Type B pancreatic cell (in vitro differentiated cells): Measurements from ENCODE around the gene CNIH3. TPM values are rescaled to one million over a fixed set of nuclear protein-coding genes. Genes with fewer than 3 reads are reported as not detected.

Experiments
- DNase-seq: peaks from one replicate; pipeline ENCODE4 v3.0.0; 2021; ENCODE audit warnings: mixed read lengths; ENCODE audit not compliant: unreplicated experiment; ENCODE audit errors: extremely low spot score
- H3K27ac Mint-ChIP-seq: 2 replicates; pipeline ENCODE4 v1.8.0; 2021; ENCODE audit warnings: mild to moderate bottlenecking, mixed read lengths
- H3K27me3 Mint-ChIP-seq: 2 replicates; pipeline ENCODE4 v1.8.0; 2021; ENCODE audit warnings: mixed read lengths
- H3K36me3 Mint-ChIP-seq: 2 replicates; pipeline ENCODE4 v1.8.0; 2021; ENCODE audit warnings: mixed read lengths
- H3K4me1 Mint-ChIP-seq: one replicate; pipeline ENCODE4 v1.8.0; 2021; ENCODE audit warnings: mixed read lengths; ENCODE audit not compliant: unreplicated experiment
- H3K4me3 Mint-ChIP-seq: 2 replicates; pipeline ENCODE4 v1.8.0; 2021; ENCODE audit warnings: mild to moderate bottlenecking, mixed read lengths
- H3K9me3 Mint-ChIP-seq: 2 replicates; pipeline ENCODE4 v1.8.0; 2021; ENCODE audit warnings: mixed read lengths
- total RNA-seq: library from RNA; stranded (reverse); gene quantifications from 2 replicates; pipeline ENCODE4 v1.2.1, GENCODE V29; 2021; ENCODE audit warnings: low replicate concordance
- TF ChIP-seq, protein P1 (sequence below): fragments of 200-600 bp; sonication (generic); conservative IDR thresholded peaks from 2 replicates; pipeline ENCODE4 v1.5.0; 2021; ENCODE audit warnings: antibody characterized with exemption, mild to moderate bottlenecking

CNIH3 gene
- total RNA-seq, 1 donor from 2014 or later: 4.5 TPM

- Mint-ChIP-seq H3K9me3 (no peaks in the 10 kb centered on the region), H3K4me3 (no peak overlapping the region), H3K27me3 (no peaks in the 10 kb centered on the region), H3K4me1 (peaks cover 9% of the 10 kb centered on the region), H3K36me3 (no peaks in the 10 kb centered on the region), H3K27ac (no peak overlapping the region)
- TF ChIP-seq, protein P1, sequence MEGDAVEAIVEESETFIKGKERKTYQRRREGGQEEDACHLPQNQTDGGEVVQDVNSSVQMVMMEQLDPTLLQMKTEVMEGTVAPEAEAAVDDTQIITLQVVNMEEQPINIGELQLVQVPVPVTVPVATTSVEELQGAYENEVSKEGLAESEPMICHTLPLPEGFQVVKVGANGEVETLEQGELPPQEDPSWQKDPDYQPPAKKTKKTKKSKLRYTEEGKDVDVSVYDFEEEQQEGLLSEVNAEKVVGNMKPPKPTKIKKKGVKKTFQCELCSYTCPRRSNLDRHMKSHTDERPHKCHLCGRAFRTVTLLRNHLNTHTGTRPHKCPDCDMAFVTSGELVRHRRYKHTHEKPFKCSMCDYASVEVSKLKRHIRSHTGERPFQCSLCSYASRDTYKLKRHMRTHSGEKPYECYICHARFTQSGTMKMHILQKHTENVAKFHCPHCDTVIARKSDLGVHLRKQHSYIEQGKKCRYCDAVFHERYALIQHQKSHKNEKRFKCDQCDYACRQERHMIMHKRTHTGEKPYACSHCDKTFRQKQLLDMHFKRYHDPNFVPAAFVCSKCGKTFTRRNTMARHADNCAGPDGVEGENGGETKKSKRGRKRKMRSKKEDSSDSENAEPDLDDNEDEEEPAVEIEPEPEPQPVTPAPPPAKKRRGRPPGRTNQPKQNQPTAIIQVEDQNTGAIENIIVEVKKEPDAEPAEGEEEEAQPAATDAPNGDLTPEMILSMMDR: no peak
- DNase-seq: no peak
These were observed 163.4 kb downstream of the CNIH3 start for GRCh38 chr1:224779536-224779935.

DNA sequence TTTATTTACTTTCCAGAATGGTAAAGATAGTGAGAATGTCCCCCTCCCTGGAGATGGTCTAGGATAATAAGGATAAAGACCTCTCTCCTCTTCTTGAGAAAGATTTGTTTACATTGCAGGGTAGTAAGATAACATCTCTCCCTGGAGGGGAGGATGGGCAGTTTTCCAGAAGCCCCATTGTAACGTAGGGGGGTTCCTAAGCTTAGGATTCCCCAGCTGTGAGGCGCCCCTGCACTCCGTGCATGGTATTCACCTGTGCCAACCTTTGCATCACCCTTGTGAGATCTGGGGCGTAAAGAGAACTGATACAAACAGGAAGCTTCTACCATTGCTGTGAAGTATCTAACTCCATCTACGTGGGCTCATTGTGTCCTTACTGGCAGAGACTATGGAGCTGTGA lies 164.6 kb downstream of the CNIH3 start:
- H3K27me3 Mint-ChIP-seq: no peaks in the 10 kb centered on the region
- H3K9me3 Mint-ChIP-seq: no peaks in the 10 kb centered on the region
- peaks cover 17% of the 10 kb centered on the region for H3K4me1 Mint-ChIP-seq
- TF ChIP-seq, protein P1: no peak
- no peak overlapping the region for H3K27ac Mint-ChIP-seq
- no peaks in the 10 kb centered on the region for H3K36me3 Mint-ChIP-seq
- H3K4me3 Mint-ChIP-seq: no peak overlapping the region
- no peak for DNase-seq

DNA sequence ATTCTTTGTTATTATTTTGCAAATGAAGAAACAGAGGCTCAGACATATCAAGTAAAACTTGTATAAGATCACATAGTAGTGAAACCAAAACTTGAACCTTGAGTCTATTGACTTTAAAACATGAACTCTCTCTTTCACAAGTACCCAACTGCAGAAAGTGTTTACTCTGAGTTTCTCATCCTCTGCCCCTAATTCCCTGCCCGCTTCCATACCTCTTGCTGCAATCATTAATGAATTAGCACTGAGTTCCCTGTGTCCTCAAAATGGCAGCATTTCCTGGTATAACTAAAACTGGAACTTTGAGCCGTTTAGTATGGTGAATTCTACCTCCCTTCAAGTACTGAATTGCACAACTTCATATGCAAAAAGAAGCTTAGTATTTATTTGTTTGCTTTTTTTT lies 165.7 kb downstream of the CNIH3 start:
- Mint-ChIP-seq H3K27me3 (no peaks in the 10 kb centered on the region), H3K36me3 (no peaks in the 10 kb centered on the region), H3K4me3 (no peak overlapping the region), H3K27ac (no peak overlapping the region), H3K4me1 (peaks cover 17% of the 10 kb centered on the region), H3K9me3 (no peaks in the 10 kb centered on the region)
- DNase-seq: no peak
- TF ChIP-seq, protein P1: no peak

GRCh38 chr1:224782281-224783000 lies 166.3 kb downstream of the CNIH3 start:
- peaks cover 17% of the 10 kb centered on the region for H3K4me1 Mint-ChIP-seq
- TF ChIP-seq, protein P1: no peak
- H3K36me3 Mint-ChIP-seq: no peaks in the 10 kb centered on the region
- H3K27me3 Mint-ChIP-seq: no peaks in the 10 kb centered on the region
- no peak overlapping the region for H3K4me3 Mint-ChIP-seq
- H3K9me3 Mint-ChIP-seq: no peaks in the 10 kb centered on the region
- no peak overlapping the region for H3K27ac Mint-ChIP-seq
- no peak for DNase-seq

GRCh38 chr1:224783006-224783651 lies 167.0 kb downstream of the CNIH3 start:
- TF ChIP-seq, protein P1: no peak
- peaks cover 17% of the 10 kb centered on the region for H3K4me1 Mint-ChIP-seq
- H3K9me3 Mint-ChIP-seq: no peaks in the 10 kb centered on the region
- no peak overlapping the region for H3K27ac Mint-ChIP-seq
- no peak overlapping the region for H3K4me3 Mint-ChIP-seq
- no peaks in the 10 kb centered on the region for H3K36me3 Mint-ChIP-seq
- DNase-seq: no peak
- H3K27me3 Mint-ChIP-seq: no peaks in the 10 kb centered on the region
